Transverse colon (tissue), 4 donors: ENCODE measurements around the gene PLK2. TPM values are rescaled to one million over a fixed set of nuclear protein-coding genes. Genes with fewer than 3 reads are reported as not detected.

ENCODE experiments used
- DNase-seq: peaks from one replicate; pipeline ENCODE4 v3.0.0-alpha.2; 2019
- H3K27ac ChIP-seq, 4 donors: fragments of 200-600 bp; sonication (generic); 2 replicates each; pipeline ENCODE4 v1.5.1; 2016 to 2018; ENCODE audit warnings: inconsistent platforms in 4 of 4
- H3K27me3 ChIP-seq: fragments of 200-600 bp; sonication (generic); 2 replicates; pipeline ENCODE4 v1.5.1; 2017; ENCODE audit warnings: inconsistent platforms
- H3K36me3 ChIP-seq, 4 donors: fragments of 200-600 bp; sonication (generic); 2 replicates each; pipeline ENCODE4 v1.5.1; 2017 to 2019; ENCODE audit warnings: inconsistent platforms in 4 of 4
- H3K4me1 ChIP-seq, 4 donors: fragments of 200-600 bp; sonication (generic); 2 replicates each; pipeline ENCODE4 v1.5.1; 2017 to 2020; ENCODE audit warnings: inconsistent platforms in 4 of 4
- H3K4me3 ChIP-seq, 4 donors: fragments of 200-600 bp; sonication (generic); 1 replicate in 1 of 4; 2 replicates in 3 of 4; pipeline versions ENCODE4 v1.5.1 to v1.6.1; 2017 to 2019; ENCODE audit warnings: inconsistent platforms in 4 of 4
- H3K9me3 ChIP-seq, 2 donors: fragments of 200-600 bp; sonication (generic); 2 replicates each; pipeline ENCODE4 v1.5.1; 2017 to 2019; ENCODE audit warnings: inconsistent platforms in 2 of 2
- EP300 ChIP-seq: sonication (generic); formaldehyde crosslinking; IDR thresholded peaks from one replicate; pipeline ENCODE4 v1.6.1; 2017; ENCODE audit warnings: antibody characterized with exemption, low read depth
- POLR2A ChIP-seq: fragments of 450-650 bp; IDR thresholded peaks from one replicate; pipeline ENCODE4 v1.6.1; 2016; ENCODE audit warnings: antibody characterized with exemption, mild to moderate bottlenecking, moderate library complexity
- POLR2AphosphoS5 ChIP-seq, 3 donors: sonication (generic); formaldehyde crosslinking; IDR thresholded peaks; one replicate each; pipeline ENCODE4 v1.6.1; 2016; ENCODE audit warnings: antibody characterized with exemption in 3 of 3
- WGBS, 2 donors: methylation state at CpG; one replicate each; pipeline ENCODE4 v1.1.5; 2018; ENCODE audit warnings: low coverage in 1 of 2; 5-methylcytosine and 5-hydroxymethylcytosine counted together
- in situ Hi-C, 4 donors: fragments of 200-750 bp; cut with MboI; loops; one replicate each; pipeline versions ENCODE4 v1.15.0 to v1.15.1; 2017; ENCODE audit warnings: low sequenced_read_pairs in 3 of 4, low pct_ligation_motif_present in 1 of 4, low pct_unique_long_range_greater_than_20kb in 1 of 4
- intact Hi-C: fragments of 100-400 bp; cut with DNase I; formaldehyde crosslinking; loops from one replicate; pipeline ENCODE4 v1.15.1; 2023; ENCODE audit warnings: low total_unique reads
- total RNA-seq, 4 donors: library from RNA; depleted of rRNA; stranded (reverse); fragments of >200 nt; gene quantifications; one replicate each; pipeline ENCODE4 v1.1.0, GENCODE V29; 2016
- TF ChIP-seq, protein P1 (sequence below), 5 experiments: fragments of 200-600 bp in 3 of 5; fragments of 450-650 bp in 2 of 5; sonication (generic) in 3 of 5; IDR thresholded peaks; 1 replicate in 2 of 5; 2 replicates in 3 of 5; pipeline ENCODE4 v1.5.1; 2016 to 2017; ENCODE audit warnings: antibody characterized with exemption in 5 of 5, inconsistent platforms in 3 of 5, mild to moderate bottlenecking in 2 of 5, moderate library complexity in 1 of 5

PLK2 gene
- total RNA-seq, 4 donors from 2014 or later: 6.0 to 78.6 (median 40.6) TPM

DNA sequence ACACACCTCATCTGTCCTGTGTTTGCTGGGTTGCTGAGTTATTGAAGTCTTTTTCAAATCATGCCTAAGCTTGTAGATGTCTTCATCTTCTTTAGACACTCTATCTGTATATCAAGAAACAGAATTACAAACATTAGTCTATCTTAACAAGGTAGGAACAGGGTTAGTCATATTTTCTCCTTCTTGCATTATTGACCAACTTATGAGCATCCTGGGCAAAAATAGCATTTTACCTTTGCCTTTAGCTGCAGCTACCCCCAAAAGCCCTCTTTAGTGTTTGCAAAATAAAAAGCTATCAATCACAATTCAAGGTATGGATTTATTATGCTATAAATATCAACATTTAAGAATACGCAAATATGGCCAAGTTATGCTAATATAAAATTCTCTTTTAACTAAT is 3.4 kb downstream of the PLK2 start:
- peaks cover 0 to 26% (median 9%) of the 10 kb centered on the region in 4 donors for H3K4me1 ChIP-seq
- peak overlapping the region in 1 of 4 donors; percentile 5 for H3K27ac ChIP-seq
- in situ Hi-C loops: loop anchor here (10.0 to 25.0 kb wide), 5 partner anchors 569 to 1152 kb away; no protein-coding TSS in a partner anchor
- no peaks in the 10 kb centered on the region for H3K9me3 ChIP-seq
- peaks cover 0 to 9% (median 0%) of the 10 kb centered on the region in 4 donors for H3K36me3 ChIP-seq
- no peaks in the 10 kb centered on the region for H3K27me3 ChIP-seq
- DNase-seq: no peak
- peak overlapping the region in 1 of 4 donors; percentile 3 for H3K4me3 ChIP-seq
- TF ChIP-seq POLR2AphosphoS5 (IDR thresholded peaks at IDR 0.05) (no peak), EP300 (no peak), POLR2A (no peak)
- TF ChIP-seq, protein P1, sequence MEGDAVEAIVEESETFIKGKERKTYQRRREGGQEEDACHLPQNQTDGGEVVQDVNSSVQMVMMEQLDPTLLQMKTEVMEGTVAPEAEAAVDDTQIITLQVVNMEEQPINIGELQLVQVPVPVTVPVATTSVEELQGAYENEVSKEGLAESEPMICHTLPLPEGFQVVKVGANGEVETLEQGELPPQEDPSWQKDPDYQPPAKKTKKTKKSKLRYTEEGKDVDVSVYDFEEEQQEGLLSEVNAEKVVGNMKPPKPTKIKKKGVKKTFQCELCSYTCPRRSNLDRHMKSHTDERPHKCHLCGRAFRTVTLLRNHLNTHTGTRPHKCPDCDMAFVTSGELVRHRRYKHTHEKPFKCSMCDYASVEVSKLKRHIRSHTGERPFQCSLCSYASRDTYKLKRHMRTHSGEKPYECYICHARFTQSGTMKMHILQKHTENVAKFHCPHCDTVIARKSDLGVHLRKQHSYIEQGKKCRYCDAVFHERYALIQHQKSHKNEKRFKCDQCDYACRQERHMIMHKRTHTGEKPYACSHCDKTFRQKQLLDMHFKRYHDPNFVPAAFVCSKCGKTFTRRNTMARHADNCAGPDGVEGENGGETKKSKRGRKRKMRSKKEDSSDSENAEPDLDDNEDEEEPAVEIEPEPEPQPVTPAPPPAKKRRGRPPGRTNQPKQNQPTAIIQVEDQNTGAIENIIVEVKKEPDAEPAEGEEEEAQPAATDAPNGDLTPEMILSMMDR (IDR thresholded peaks at IDR 0.05): no peak
- intact Hi-C loops: loop anchor here (5.0 kb wide), 1 partner anchor 1279 kb away; no protein-coding TSS in a partner anchor
- WGBS, 2 donors: 81 to 94% methylated on average over 1 of the region's 1 CpG

DNA sequence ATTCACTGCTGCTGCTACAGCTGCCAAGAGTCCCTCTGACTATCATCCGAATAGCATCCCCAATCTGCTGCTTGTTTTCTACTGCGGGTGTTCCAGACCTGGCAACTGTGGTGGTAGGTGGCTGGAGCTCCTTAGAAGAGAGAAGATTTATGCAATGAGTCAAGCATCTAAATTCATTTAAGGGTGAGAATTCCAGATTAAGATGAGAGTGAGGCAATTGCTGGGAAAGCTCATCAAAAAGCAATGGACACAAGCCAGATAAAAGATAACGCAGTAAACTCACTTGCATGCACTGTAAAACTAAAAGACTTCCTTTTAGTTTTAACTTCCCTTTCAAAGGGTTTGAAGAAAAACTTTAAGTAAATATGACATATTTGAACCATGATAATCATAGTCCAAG is 3.9 kb downstream of the PLK2 start:
- Histone ChIP-seq H3K4me3 (no peak overlapping the region), H3K27me3 (no peaks in the 10 kb centered on the region), H3K9me3 (no peaks in the 10 kb centered on the region), H3K4me1 (peaks cover 0 to 24% (median 7%) of the 10 kb centered on the region in 4 donors), H3K36me3 (peaks cover 0 to 9% (median 0%) of the 10 kb centered on the region in 4 donors), H3K27ac (no peak overlapping the region)
- 79% methylated on average over 3 of the region's 3 CpGs for WGBS, 2 donors
- no peak for DNase-seq
- in situ Hi-C loops: loop anchor here (10.0 to 25.0 kb wide), 5 partner anchors 569 to 1151 kb away; no protein-coding TSS in a partner anchor
- intact Hi-C loops: loop anchor here (5.0 kb wide), 1 partner anchor 1279 kb away; no protein-coding TSS in a partner anchor
- TF ChIP-seq EP300 (no peak), POLR2A (no peak), POLR2AphosphoS5 (IDR thresholded peaks at IDR 0.05) (no peak)
- TF ChIP-seq, protein P1 (IDR thresholded peaks at IDR 0.05): no peak

DNA sequence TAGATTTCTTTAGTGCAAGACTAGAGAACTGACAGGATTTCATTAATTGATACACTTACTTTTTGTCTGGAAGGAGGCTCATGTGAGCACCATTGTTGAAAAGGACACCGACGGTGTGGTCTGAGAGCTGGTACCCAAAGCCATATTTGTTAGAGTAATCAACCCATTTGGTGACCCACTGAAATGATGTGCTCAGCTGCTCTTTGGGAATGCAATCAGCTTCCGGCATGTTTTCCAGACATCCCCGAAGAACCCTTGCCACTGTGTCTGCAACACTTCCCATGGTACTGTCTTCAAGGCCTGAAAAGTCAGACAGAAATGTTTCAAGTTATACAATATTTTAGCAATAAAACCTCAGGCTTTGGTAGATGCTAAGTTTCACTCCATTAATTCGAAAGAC is 4.4 kb downstream of the PLK2 start:
- DNase-seq: no peak
- intact Hi-C loops: loop anchor here (5.0 kb wide), 1 partner anchor 1278 kb away; no protein-coding TSS in a partner anchor
- Histone ChIP-seq H3K4me1 (peaks cover 0 to 24% (median 5%) of the 10 kb centered on the region in 4 donors), H3K9me3 (no peaks in the 10 kb centered on the region), H3K36me3 (peaks cover 0 to 9% (median 0%) of the 10 kb centered on the region in 4 donors), H3K27me3 (no peaks in the 10 kb centered on the region), H3K27ac (no peak overlapping the region), H3K4me3 (no peak overlapping the region)
- in situ Hi-C loops: loop anchor here (10.0 to 25.0 kb wide), 5 partner anchors 568 to 1151 kb away; no protein-coding TSS in a partner anchor
- WGBS, 2 donors: 82 to 84% methylated on average over 5 of the region's 5 CpGs
- TF ChIP-seq, protein P1 (IDR thresholded peaks at IDR 0.05): no peak
- TF ChIP-seq POLR2A (no peak), EP300 (no peak), POLR2AphosphoS5 (IDR thresholded peaks at IDR 0.05) (no peak)

DNA sequence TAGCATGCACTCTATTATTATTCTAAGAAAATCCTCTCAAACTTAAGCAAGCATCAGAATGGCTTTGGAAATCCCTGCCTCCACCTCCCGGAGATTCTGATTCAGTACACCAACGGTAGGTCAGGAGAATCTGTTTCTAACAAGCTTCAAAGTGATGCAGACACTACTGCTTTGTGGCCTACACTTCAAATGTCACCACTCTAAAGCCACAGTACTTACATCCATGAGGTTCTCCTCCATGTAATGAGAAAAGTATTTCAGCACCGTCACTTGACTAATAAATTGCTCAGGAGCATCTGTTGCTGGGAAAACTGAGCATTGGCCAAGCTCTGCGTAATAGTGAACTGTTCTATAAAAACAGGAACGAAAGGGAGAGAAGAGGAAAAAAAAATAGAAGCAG is 4.8 kb downstream of the PLK2 start:
- in situ Hi-C loops: loop anchor here (10.0 to 25.0 kb wide), 5 partner anchors 568 to 1150 kb away; no protein-coding TSS in a partner anchor
- WGBS, 2 donors: 75 to 81% methylated on average over 3 to 5 of the region's 5 CpGs
- peaks cover 0 to 24% (median 4%) of the 10 kb centered on the region in 4 donors for H3K4me1 ChIP-seq
- no peak for DNase-seq
- intact Hi-C loops: loop anchor here (5.0 kb wide), 1 partner anchor 1278 kb away; no protein-coding TSS in a partner anchor
- H3K27ac ChIP-seq: peak overlapping the region in 1 of 4 donors; percentile 24
- H3K4me3 ChIP-seq: no peak overlapping the region
- H3K27me3 ChIP-seq: no peaks in the 10 kb centered on the region
- H3K9me3 ChIP-seq: no peaks in the 10 kb centered on the region
- H3K36me3 ChIP-seq: peaks cover 0 to 9% (median 0%) of the 10 kb centered on the region in 4 donors
- no peak for TF ChIP-seq POLR2AphosphoS5 (IDR thresholded peaks at IDR 0.05)
